ENCODE results near the gene CUL4A. TPM values are rescaled to one million over a fixed set of nuclear protein-coding genes. Genes with fewer than 3 reads are reported as not detected.

Gene CUL4A
- polyA plus RNA-seq, 1 donor from 2014 or later, result 69.9 TPM

GRCh38 chr13:113172419-113172926 is 36.9 kb upstream of the CUL4A start:
- Histone ChIP-seq H2AFZ (ENCODE audit: low read depth, low read length) (no peak overlapping the region), H3K36me3 (ENCODE audit: insufficient read depth, low read length) (no peaks in the 10 kb centered on the region), H3K79me2 (replicated peaks; ENCODE audit: insufficient read depth, low read length) (no peaks in the 10 kb centered on the region), H3K27ac (ENCODE audit: low read length) (no peak overlapping the region), H3F3A (ENCODE audit: insufficient read depth, low read length, poor library complexity, severe bottlenecking) (no peaks in the 10 kb centered on the region), H3K4me2 (ENCODE audit: low read length) (no peak overlapping the region), H3K9ac (ENCODE audit: low read length) (no peak overlapping the region), H3K9me2 (ENCODE audit: insufficient read depth, low read length) (no peaks in the 10 kb centered on the region), H4K20me1 (ENCODE audit: insufficient read depth) (no peaks in the 10 kb centered on the region), H3K9me3 (ENCODE audit: low read length) (no peaks in the 10 kb centered on the region), H3K4me3 (ENCODE audit: low read length) (no peak overlapping the region), H3K27me3 (ENCODE audit: insufficient read depth, low read depth, low read length) (no peaks in the 10 kb centered on the region)
- TF ChIP-seq EZH2 (IDR thresholded peaks at IDR 0.05; ENCODE audit: borderline replicate concordance, insufficient read depth, low read length, poor library complexity, severe bottlenecking) (no peak), CTCF (IDR thresholded peaks at IDR 0.05; ENCODE audit: poor library complexity, severe bottlenecking) (no peak), SMC3 (conservative IDR thresholded peaks at IDR 0.05; ENCODE audit: poor library complexity) (no peak), RAD21 (conservative IDR thresholded peaks at IDR 0.05) (no peak), TAF1 (IDR thresholded peaks at IDR 0.05; ENCODE audit: low read depth) (no peak), EP300 (conservative IDR thresholded peaks at IDR 0.05; ENCODE audit: poor library complexity, severe bottlenecking) (no peak), POLR2AphosphoS5 (IDR thresholded peaks at IDR 0.05) (no peak), MXI1 (conservative IDR thresholded peaks at IDR 0.05; ENCODE audit: poor library complexity, severe bottlenecking) (no peak)
- TF ChIP-seq, protein P1, sequence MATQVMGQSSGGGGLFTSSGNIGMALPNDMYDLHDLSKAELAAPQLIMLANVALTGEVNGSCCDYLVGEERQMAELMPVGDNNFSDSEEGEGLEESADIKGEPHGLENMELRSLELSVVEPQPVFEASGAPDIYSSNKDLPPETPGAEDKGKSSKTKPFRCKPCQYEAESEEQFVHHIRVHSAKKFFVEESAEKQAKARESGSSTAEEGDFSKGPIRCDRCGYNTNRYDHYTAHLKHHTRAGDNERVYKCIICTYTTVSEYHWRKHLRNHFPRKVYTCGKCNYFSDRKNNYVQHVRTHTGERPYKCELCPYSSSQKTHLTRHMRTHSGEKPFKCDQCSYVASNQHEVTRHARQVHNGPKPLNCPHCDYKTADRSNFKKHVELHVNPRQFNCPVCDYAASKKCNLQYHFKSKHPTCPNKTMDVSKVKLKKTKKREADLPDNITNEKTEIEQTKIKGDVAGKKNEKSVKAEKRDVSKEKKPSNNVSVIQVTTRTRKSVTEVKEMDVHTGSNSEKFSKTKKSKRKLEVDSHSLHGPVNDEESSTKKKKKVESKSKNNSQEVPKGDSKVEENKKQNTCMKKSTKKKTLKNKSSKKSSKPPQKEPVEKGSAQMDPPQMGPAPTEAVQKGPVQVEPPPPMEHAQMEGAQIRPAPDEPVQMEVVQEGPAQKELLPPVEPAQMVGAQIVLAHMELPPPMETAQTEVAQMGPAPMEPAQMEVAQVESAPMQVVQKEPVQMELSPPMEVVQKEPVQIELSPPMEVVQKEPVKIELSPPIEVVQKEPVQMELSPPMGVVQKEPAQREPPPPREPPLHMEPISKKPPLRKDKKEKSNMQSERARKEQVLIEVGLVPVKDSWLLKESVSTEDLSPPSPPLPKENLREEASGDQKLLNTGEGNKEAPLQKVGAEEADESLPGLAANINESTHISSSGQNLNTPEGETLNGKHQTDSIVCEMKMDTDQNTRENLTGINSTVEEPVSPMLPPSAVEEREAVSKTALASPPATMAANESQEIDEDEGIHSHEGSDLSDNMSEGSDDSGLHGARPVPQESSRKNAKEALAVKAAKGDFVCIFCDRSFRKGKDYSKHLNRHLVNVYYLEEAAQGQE (IDR thresholded peaks at IDR 0.05; ENCODE audit: borderline replicate concordance), result no peak

DNA sequence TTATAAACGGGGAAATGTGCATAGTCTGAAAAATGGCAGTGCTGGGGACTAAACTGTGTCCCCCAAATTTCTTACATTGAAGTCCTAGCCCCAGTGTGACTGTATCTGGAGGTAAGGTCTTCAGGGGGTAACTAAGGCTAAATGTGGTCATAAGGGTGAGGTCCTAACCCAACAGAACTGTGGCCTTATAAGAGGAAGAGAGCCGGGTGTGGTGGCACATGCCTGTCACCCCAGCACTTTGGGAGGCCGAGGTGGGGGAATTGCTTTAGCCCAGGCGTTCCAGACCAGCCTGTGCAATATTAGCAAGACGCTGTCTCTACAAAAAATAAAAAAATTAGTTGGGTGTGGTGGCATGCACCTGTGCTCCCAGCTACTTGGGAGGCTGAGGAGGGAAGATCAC is 33.1 kb upstream of the CUL4A start:
- Histone ChIP-seq H2AFZ (ENCODE audit: low read depth, low read length) (no peak overlapping the region), H3K36me3 (ENCODE audit: insufficient read depth, low read length) (no peaks in the 10 kb centered on the region), H3K9me3 (ENCODE audit: low read length) (no peaks in the 10 kb centered on the region), H3K27me3 (ENCODE audit: insufficient read depth, low read depth, low read length) (no peaks in the 10 kb centered on the region), H3K27ac (ENCODE audit: low read length) (no peak overlapping the region), H3K9ac (ENCODE audit: low read length) (no peak overlapping the region), H4K20me1 (ENCODE audit: insufficient read depth) (no peaks in the 10 kb centered on the region), H3K9me2 (ENCODE audit: insufficient read depth, low read length) (no peaks in the 10 kb centered on the region), H3K4me2 (ENCODE audit: low read length) (no peak overlapping the region), H3K4me3 (ENCODE audit: low read length) (no peak overlapping the region), H3K79me2 (replicated peaks; ENCODE audit: insufficient read depth, low read length) (no peaks in the 10 kb centered on the region), H3F3A (ENCODE audit: insufficient read depth, low read length, poor library complexity, severe bottlenecking) (no peaks in the 10 kb centered on the region)
- TF ChIP-seq MXI1 (conservative IDR thresholded peaks at IDR 0.05; ENCODE audit: poor library complexity, severe bottlenecking) (no peak), EP300 (conservative IDR thresholded peaks at IDR 0.05; ENCODE audit: poor library complexity, severe bottlenecking) (no peak), SMC3 (conservative IDR thresholded peaks at IDR 0.05; ENCODE audit: poor library complexity) (no peak), POLR2AphosphoS5 (IDR thresholded peaks at IDR 0.05) (no peak), EZH2 (IDR thresholded peaks at IDR 0.05; ENCODE audit: borderline replicate concordance, insufficient read depth, low read length, poor library complexity, severe bottlenecking) (no peak), TAF1 (IDR thresholded peaks at IDR 0.05; ENCODE audit: low read depth) (no peak), RAD21 (conservative IDR thresholded peaks at IDR 0.05) (no peak), CTCF (IDR thresholded peaks at IDR 0.05; ENCODE audit: poor library complexity, severe bottlenecking) (no peak)
- TF ChIP-seq, protein P1 (IDR thresholded peaks at IDR 0.05; ENCODE audit: borderline replicate concordance), result no peak
